GM12864 (cell line): Measurements from ENCODE around the gene KCNN1.

Experiments used
- DNase-seq: peaks from one replicate; pipeline ENCODE4 v3.0.0-alpha.2; 2011; ENCODE audit warnings: low read depth
- H3K4me3 ChIP-seq: 2 replicates; pipeline ENCODE4 v1.5.1; 2011; ENCODE audit warnings: mild to moderate bottlenecking, low read depth, low read length, control low read depth
- CTCF ChIP-seq: IDR thresholded peaks from 2 replicates; pipeline ENCODE4 v1.5.1; 2011; ENCODE audit warnings: low read depth, mild to moderate bottlenecking, moderate library complexity, low read length, control low read depth, inconsistent platforms; ENCODE audit errors: missing control alignments

KCNN1 gene

GRCh38 chr19:18013210-18014111, 46.6 kb downstream of the KCNN1 start:
- no peak for TF ChIP-seq CTCF
- H3K4me3 ChIP-seq: no peak overlapping the region
- DNase-seq: no peak

- no peak overlapping the region for H3K4me3 ChIP-seq
- DNase-seq: no peak
- TF ChIP-seq CTCF: no peak
Measured at GRCh38 chr19:18014197-18014596, 47.3 kb downstream of the KCNN1 start.

GRCh38 chr19:18016209-18016910, 49.5 kb downstream of the KCNN1 start:
- no peak overlapping the region for H3K4me3 ChIP-seq
- TF ChIP-seq CTCF: no peak
- no peak for DNase-seq

GRCh38 chr19:18017275-18018083, 50.6 kb downstream of the KCNN1 start:
- no peak overlapping the region for H3K4me3 ChIP-seq
- TF ChIP-seq CTCF: no peak
- DNase-seq: no peak

- no peak for TF ChIP-seq CTCF
- DNase-seq: no peak
- H3K4me3 ChIP-seq: no peak overlapping the region
Measured at GRCh38 chr19:18020212-18021085, 53.5 kb downstream of the KCNN1 start.
